A549 treated with dexamethasone at 1 μM for 4 hours (cell line): ENCODE results near the gene TBC1D3L. TPM values are rescaled to one million over a fixed set of nuclear protein-coding genes. Genes with fewer than 3 reads are reported as not detected.

Source experiments
- total RNA-seq: library from RNA; stranded (reverse); fragments of 200-300 nt; extraction: Qiagen RNA extraction; gene quantifications from 5 replicates; pipeline ENCODE4 v1.2.3, GENCODE V29; 2022

Gene TBC1D3L
- total RNA-seq = 5.6 to 12.2 TPM (median 10.7 TPM) in 5 replicates

DNA sequence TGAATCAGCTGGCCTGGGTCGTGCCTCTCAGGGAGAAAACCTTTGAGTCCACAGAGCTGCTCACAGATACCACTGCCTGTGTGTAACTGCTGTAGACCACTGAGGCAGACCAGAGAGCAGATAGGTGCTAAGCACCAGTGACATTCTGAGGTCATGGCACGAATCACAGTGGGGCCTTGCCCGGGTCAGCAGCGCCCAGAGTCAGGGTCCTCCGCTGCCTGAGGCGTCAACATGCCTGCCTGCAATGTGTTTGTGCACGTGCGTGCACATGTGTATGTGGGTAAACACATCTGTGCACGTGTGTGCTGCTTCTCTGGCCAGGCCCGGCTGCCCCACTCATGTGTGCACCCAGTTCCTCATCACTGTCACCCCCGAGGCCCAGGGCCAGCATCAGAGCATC lies at the start of gene TBC1D3L:
Gene TBC1D3L, minus strand, starts transcription at position 101 of the 400 bp plus-strand sequence. CDS start 1,540 bp downstream, outside the sequence.

DNA sequence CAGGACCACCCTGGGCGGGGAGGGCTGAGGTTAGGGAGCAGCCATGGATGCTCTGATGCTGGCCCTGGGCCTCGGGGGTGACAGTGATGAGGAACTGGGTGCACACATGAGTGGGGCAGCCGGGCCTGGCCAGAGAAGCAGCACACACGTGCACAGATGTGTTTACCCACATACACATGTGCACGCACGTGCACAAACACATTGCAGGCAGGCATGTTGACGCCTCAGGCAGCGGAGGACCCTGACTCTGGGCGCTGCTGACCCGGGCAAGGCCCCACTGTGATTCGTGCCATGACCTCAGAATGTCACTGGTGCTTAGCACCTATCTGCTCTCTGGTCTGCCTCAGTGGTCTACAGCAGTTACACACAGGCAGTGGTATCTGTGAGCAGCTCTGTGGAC lies 14.8 kb upstream of the TBC1D3L start, which contains the start of gene TBC1D3D:
Gene TBC1D3D, plus strand, starts transcription at position 301 of the 400 bp plus-strand sequence. CDS start 1,585 bp downstream, outside the sequence.

Other genes starting within 250 kb of the TBC1D3L start
- gene HNF1B, start 244.0 kb downstream of the TBC1D3L start, total RNA-seq = 13.8 to 20.7 TPM (median 19.3 TPM) in 5 replicates
- not detected in 5 replicates for gene TBC1D3K, start 64.6 kb downstream of the TBC1D3L start, total RNA-seq
- 0.11 TPM in 1 of 5 replicates, not detected in the others for gene TBC1D3D, start 14.9 kb upstream of the TBC1D3L start, total RNA-seq
- not detected in 5 replicates for gene TBC1D3C, start 79.6 kb upstream of the TBC1D3L start, total RNA-seq
- not detected in 5 replicates for gene TBC1D3E, start 138.9 kb upstream of the TBC1D3L start, total RNA-seq
- not detected in 5 replicates for gene TBC1D3, start 203.5 kb upstream of the TBC1D3L start, total RNA-seq